Nephron (organoid): ENCODE data around the gene ZNF3.

ENCODE experiments used
- H3K27ac Mint-ChIP-seq, 3 experiments: 2 replicates each; pipeline ENCODE4 v1.8.0; 2020; ENCODE audit warnings: mixed read lengths in 3 of 3, mild to moderate bottlenecking in 2 of 3, moderate library complexity in 1 of 3
- H3K27me3 Mint-ChIP-seq: 2 replicates; pipeline ENCODE4 v1.8.0; 2021; ENCODE audit warnings: low read depth, mild to moderate bottlenecking, moderate library complexity, mixed read lengths
- H3K36me3 Mint-ChIP-seq: 2 replicates; pipeline ENCODE4 v1.8.0; 2020; ENCODE audit warnings: low read depth, mixed read lengths
- H3K4me1 Mint-ChIP-seq: 2 replicates; pipeline ENCODE4 v1.8.0; 2020; ENCODE audit warnings: mixed read lengths
- H3K4me3 Mint-ChIP-seq, 3 experiments: 2 replicates each; pipeline ENCODE4 v1.8.0; 2020; ENCODE audit warnings: mild to moderate bottlenecking in 3 of 3, mixed read lengths in 3 of 3, moderate library complexity in 2 of 3
- H3K9me3 Mint-ChIP-seq: 2 replicates; pipeline ENCODE4 v1.8.0; 2020; ENCODE audit warnings: mixed read lengths
- TF ChIP-seq, protein P1 (sequence below), 3 experiments: fragments of 200-600 bp; sonication (generic); IDR thresholded peaks; one replicate each; pipeline ENCODE4 v1.5.0; 2021; ENCODE audit warnings: antibody characterized with exemption in 3 of 3; ENCODE audit not compliant: unreplicated experiment in 3 of 3

ZNF3 gene

DNA sequence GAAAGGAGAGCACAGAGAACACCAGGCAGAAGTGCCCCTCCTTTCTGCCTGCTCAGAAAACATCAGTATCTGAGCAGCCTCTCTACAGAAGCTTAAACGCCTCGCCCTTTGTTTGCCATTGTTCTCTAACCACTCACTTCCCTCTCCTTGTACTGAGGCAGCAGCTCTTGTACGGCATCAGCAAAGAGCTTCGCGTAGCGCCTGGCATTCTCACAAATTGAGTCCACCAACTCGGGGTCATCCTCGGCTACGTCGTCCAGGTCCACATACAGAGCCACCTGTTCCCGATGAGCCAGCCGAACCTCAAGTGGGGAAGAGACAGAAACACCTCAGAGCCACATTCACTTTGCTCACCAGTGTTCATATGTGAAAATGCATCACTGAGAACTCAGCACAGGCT is 17.9 kb upstream of the ZNF3 start:
- H3K27ac Mint-ChIP-seq = peak overlapping the region; percentile 88 to 98 (median 95)
- no peaks in the 10 kb centered on the region for H3K9me3 Mint-ChIP-seq
- TF ChIP-seq, protein P1, sequence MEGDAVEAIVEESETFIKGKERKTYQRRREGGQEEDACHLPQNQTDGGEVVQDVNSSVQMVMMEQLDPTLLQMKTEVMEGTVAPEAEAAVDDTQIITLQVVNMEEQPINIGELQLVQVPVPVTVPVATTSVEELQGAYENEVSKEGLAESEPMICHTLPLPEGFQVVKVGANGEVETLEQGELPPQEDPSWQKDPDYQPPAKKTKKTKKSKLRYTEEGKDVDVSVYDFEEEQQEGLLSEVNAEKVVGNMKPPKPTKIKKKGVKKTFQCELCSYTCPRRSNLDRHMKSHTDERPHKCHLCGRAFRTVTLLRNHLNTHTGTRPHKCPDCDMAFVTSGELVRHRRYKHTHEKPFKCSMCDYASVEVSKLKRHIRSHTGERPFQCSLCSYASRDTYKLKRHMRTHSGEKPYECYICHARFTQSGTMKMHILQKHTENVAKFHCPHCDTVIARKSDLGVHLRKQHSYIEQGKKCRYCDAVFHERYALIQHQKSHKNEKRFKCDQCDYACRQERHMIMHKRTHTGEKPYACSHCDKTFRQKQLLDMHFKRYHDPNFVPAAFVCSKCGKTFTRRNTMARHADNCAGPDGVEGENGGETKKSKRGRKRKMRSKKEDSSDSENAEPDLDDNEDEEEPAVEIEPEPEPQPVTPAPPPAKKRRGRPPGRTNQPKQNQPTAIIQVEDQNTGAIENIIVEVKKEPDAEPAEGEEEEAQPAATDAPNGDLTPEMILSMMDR (IDR thresholded peaks at IDR 0.05; ENCODE audit: unreplicated experiment in 3 of 3) = no peak
- H3K27me3 Mint-ChIP-seq = no peaks in the 10 kb centered on the region
- peaks cover 25% of the 10 kb centered on the region for H3K4me1 Mint-ChIP-seq
- H3K4me3 Mint-ChIP-seq = peak overlapping the region; percentile 93 to 98 (median 95)
- H3K36me3 Mint-ChIP-seq = peaks cover 59% of the 10 kb centered on the region

DNA sequence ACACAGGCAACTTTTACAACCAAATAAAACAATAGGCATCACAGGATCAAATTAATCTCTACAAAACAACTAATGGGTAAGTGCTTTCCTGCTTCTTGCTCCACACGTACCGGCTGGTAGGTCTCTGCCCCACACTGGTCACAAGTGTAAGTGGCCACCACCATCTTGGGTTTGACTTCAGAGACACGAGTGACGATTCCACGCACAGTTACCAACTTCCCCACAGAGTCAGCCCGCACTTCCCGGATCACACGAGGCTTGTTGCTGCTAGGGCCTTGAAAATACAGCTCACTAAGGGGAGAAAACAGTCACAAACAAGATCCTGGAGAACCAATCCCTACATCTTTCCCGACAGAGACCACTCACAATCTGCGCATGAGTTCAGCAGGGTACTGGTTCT is 17.4 kb upstream of the ZNF3 start:
- peak overlapping the region; percentile 93 to 98 (median 95) for H3K4me3 Mint-ChIP-seq
- no peaks in the 10 kb centered on the region for H3K27me3 Mint-ChIP-seq
- TF ChIP-seq, protein P1 (IDR thresholded peaks at IDR 0.05; ENCODE audit: unreplicated experiment in 3 of 3) = no peak
- H3K9me3 Mint-ChIP-seq = no peaks in the 10 kb centered on the region
- peaks cover 63% of the 10 kb centered on the region for H3K36me3 Mint-ChIP-seq
- peak overlapping the region; percentile 88 to 98 (median 95) for H3K27ac Mint-ChIP-seq
- H3K4me1 Mint-ChIP-seq = peaks cover 25% of the 10 kb centered on the region

DNA sequence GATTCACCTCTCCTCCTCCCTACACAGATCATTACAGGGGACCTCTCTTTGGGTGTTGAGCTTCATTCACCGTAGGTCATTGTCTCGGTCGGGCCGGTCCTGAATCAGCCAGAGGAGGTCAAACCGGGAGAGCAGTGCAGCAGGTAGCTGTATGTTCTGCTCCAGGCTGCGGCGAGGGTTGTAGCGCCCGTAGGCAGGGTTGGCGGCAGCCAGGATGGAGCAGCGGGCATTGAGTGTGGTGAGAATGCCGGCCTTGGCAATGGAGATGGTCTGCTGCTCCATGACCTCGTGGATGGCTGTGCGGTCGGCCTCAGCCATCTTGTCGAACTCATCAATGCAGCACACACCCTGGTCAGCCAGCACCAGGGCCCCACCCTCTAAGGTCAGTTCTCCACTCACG is 14.2 kb upstream of the ZNF3 start:
- peak overlapping the region; percentile 50 to 67 (median 57) for H3K4me3 Mint-ChIP-seq
- H3K4me1 Mint-ChIP-seq = peaks cover 27% of the 10 kb centered on the region
- no peaks in the 10 kb centered on the region for H3K27me3 Mint-ChIP-seq
- TF ChIP-seq, protein P1 (IDR thresholded peaks at IDR 0.05; ENCODE audit: unreplicated experiment in 3 of 3) = no peak
- H3K27ac Mint-ChIP-seq = no peak overlapping the region
- H3K9me3 Mint-ChIP-seq = no peaks in the 10 kb centered on the region
- peaks cover 90% of the 10 kb centered on the region for H3K36me3 Mint-ChIP-seq

DNA sequence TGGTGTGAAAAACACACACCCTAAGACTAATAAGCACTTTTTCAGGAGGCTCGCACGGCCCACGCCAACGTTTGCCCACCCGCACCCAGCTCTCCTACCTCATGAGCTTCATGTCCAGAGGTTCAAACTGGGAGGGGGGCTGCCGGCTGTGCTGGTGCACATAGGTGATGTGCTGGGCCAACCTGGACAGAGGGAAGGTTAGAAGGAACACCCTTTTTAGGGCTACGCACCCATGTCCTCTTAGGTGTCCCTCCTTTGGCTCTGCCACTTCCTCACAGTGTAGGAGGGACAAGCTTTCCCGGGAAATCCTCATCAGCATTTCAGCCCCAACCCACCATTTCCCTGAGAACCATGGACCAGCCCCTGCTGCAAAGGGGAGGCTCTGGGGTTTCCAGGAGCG is 13.8 kb upstream of the ZNF3 start:
- TF ChIP-seq, protein P1 (IDR thresholded peaks at IDR 0.05; ENCODE audit: unreplicated experiment in 3 of 3) = no peak
- Mint-ChIP-seq H3K9me3 (no peaks in the 10 kb centered on the region), H3K4me3 (peak overlapping the region in 2 of 3 experiments; percentile 38 to 50), H3K36me3 (peaks cover 89% of the 10 kb centered on the region), H3K27ac (no peak overlapping the region), H3K4me1 (peaks cover 31% of the 10 kb centered on the region), H3K27me3 (no peaks in the 10 kb centered on the region)

DNA sequence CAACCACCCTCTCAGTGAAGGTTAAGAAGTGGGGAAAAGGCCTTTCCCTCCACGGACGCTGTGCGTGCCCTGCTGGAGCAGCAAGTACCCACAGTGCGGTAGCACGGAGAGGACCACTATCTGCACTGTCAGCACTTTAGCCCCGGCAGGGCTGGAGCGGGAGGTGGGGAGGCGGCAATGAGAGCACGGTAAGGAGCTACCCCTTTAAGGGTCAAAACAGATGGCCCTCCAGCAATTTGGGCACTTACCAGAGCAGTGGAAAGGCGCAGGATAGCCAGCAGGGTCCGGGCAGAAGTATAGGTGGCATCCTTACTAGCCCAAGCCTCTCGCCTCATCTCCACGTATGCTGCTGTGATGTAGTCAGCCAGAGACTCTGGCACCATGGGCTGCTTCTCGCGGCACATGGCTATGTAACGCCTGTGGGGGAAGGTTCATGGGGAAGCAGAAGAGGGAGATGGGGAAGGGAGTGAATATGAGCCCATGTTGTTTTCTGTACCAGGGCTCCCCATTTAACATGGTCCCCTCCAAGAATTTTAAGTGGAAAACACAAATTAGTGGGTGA is 12.5 kb upstream of the ZNF3 start:
- Mint-ChIP-seq H3K36me3 (peaks cover 76% of the 10 kb centered on the region), H3K9me3 (no peaks in the 10 kb centered on the region), H3K27ac (peak overlapping the region in 1 of 3 experiments; percentile 51), H3K4me1 (peaks cover 26% of the 10 kb centered on the region), H3K4me3 (no peak overlapping the region), H3K27me3 (no peaks in the 10 kb centered on the region)
- TF ChIP-seq, protein P1 (IDR thresholded peaks at IDR 0.05; ENCODE audit: unreplicated experiment in 3 of 3) = no peak

DNA sequence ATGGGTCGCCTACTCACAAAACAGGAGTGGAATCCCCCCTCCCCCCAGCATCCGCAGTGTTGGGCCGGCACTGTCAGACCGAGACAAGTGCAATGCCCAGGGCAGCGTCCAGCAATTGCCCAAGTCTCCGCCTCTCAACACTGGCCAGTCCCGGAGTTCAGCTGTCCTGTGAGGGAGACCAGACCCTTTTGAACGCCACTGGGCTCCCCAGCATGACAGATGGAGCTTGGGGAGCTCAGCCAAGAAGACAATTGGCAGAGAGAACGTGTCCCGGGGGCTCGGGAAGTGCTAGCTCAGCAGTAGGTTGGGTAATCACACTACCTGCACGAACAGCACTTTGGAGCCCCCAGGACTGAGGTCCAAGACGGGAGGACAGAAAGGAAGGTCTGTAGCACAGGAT is 12.0 kb upstream of the ZNF3 start:
- H3K4me3 Mint-ChIP-seq = no peak overlapping the region
- TF ChIP-seq, protein P1 (IDR thresholded peaks at IDR 0.05; ENCODE audit: unreplicated experiment in 3 of 3) = no peak
- H3K36me3 Mint-ChIP-seq = peaks cover 71% of the 10 kb centered on the region
- no peaks in the 10 kb centered on the region for H3K9me3 Mint-ChIP-seq
- no peaks in the 10 kb centered on the region for H3K27me3 Mint-ChIP-seq
- peaks cover 21% of the 10 kb centered on the region for H3K4me1 Mint-ChIP-seq
- H3K27ac Mint-ChIP-seq = peak overlapping the region in 2 of 3 experiments; percentile 49 to 51
